Measurements from ENCODE around the gene OR2AE1. TPM values are rescaled to one million over a fixed set of nuclear protein-coding genes. Genes with fewer than 3 reads are reported as not detected.

The OR2AE1 gene
- total RNA-seq, 1 donor from 2014 or later, result 0.33 TPM

DNA sequence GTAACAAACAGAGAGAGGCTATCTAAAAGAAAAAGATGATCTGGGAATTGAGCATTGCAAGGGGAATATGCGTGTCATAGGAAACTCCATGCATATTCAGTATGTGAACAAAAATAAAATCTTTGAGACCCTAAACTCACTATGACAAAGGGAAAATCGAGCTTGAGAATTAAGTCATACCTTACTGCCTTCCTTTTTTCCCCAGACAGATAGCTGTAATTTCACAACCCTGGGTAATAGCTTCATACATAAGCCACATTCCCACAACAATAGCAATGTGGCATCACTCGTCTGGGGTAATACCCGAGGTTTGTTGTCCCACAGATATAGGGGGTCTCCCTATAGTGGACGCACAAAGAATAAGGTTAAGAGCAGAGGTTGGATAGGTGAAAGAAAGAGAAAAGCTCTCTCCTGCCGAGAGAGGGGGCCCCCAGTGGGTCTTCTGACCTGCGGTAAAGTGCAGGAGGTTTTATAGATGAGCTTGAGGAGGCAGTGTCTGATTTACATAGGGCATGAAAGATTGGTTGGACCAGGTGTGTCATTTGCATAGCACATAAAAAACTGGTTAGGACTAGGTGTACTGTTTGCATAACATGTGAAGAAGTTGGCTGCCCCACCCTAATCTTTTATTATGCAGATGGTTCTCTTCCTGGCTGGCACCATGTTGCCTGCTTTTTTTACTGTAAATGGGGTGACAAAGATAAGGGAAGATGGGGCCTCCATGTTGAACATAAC lies 37.4 kb downstream of the OR2AE1 start:
- intact Hi-C loops (cut with micrococcal nuclease), result loop anchor here (5.0 kb wide), 1 partner anchor 222 kb away; the partner anchor contains the start of gene ZSCAN25
- Mint-ChIP-seq H3K27me3 (peaks cover 6% of the 10 kb centered on the region), H3K9me3 (no peaks in the 10 kb centered on the region), H3K27ac (no peak overlapping the region), H3K36me3 (ENCODE audit: low read depth) (no peaks in the 10 kb centered on the region), H3K4me1 (peaks cover 8% of the 10 kb centered on the region), H3K4me3 (no peak overlapping the region)
- no peak for DNase-seq

DNA sequence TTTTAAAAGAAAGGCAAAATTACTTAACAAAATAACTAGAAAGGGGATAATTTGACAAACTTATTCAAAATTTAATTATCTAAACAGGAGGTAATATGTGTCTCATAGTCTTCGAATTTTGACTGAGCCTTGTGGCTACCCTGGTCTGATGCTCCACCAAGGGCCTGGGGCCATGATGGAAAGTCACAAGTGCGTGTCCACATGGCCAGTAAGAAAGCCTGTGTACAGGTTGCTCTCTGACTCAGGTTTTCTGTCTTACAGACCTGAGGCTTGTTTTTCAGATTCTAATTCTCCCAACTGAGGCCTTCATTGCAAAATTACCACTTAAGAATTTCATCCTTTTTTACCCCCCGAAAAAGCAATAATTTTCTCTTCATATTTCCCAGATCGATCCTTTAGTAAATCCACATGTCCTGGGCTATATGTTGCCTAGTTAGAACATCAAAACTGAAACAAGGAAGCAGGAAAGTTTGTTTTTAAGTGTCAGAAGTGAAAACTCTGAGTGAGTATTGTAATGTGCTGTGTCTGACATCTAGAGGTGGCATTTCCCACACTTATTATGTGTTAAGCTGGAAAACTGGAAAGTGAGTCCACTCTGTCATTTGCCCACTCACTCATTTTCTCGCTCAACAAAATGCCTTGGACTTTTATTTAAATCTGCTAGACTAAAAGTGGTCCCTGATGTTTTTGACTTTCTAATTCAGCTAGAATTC lies 39.0 kb downstream of the OR2AE1 start:
- peaks cover 8% of the 10 kb centered on the region for H3K4me1 Mint-ChIP-seq
- peak; percentile 59 for DNase-seq
- peak overlapping the region; percentile 40 for H3K27ac Mint-ChIP-seq
- peaks cover 6% of the 10 kb centered on the region for H3K27me3 Mint-ChIP-seq
- peak overlapping the region; percentile 42 for H3K4me3 Mint-ChIP-seq
- intact Hi-C loops (cut with micrococcal nuclease), result loop anchor here (5.0 kb wide), 1 partner anchor 221 kb away; the partner anchor contains the start of gene ZSCAN25
- H3K36me3 Mint-ChIP-seq (ENCODE audit: low read depth), result no peaks in the 10 kb centered on the region
- H3K9me3 Mint-ChIP-seq, result no peaks in the 10 kb centered on the region

DNA sequence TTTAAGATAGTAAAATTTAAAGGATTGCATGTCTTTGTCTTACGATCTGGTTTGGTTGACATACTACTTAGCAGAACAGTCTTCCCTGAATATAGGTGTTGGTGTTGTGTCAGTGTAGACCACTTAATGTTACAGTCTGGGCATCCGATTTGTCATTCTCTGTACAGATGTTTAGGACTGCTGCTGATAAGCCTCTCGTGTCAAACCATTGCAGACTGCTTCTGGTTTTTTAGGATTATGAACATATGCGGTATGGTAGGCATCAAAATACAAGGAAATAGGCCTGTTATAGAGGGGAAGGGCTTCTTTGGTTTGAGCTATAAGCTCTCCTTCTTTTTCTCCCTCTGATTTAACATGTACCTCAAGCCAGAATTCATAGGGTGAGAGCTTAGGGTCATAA lies 41.6 kb downstream of the OR2AE1 start:
- no peak for DNase-seq
- Mint-ChIP-seq H3K27ac (no peak overlapping the region), H3K36me3 (ENCODE audit: low read depth) (no peaks in the 10 kb centered on the region), H3K4me3 (no peak overlapping the region), H3K4me1 (peaks cover 8% of the 10 kb centered on the region), H3K9me3 (no peaks in the 10 kb centered on the region), H3K27me3 (peaks cover 5% of the 10 kb centered on the region)
- intact Hi-C loops (cut with micrococcal nuclease), result loop anchor here (5.0 kb wide), 1 partner anchor 218 kb away; the partner anchor contains the start of gene ZSCAN25

DNA sequence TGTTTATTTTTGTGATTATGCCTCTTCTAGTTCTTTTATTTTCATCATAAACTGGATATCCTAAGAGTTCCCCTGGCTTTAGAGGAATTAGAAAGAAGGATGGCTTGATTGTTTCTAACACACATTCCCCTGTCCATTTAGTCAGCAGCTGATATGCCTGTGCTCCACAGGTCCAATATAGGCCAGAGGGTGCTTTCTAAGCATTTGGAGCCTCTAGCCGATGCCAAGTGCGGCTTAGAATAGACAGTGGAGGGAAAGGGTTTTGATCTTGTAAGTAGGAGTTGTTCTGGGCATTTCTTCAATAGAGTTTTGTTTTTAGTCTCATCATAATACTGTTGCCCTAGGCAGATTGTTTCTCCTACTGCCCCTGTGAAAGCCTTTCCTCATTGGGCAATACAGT lies 42.5 kb downstream of the OR2AE1 start:
- peaks cover 8% of the 10 kb centered on the region for H3K4me1 Mint-ChIP-seq

DNA sequence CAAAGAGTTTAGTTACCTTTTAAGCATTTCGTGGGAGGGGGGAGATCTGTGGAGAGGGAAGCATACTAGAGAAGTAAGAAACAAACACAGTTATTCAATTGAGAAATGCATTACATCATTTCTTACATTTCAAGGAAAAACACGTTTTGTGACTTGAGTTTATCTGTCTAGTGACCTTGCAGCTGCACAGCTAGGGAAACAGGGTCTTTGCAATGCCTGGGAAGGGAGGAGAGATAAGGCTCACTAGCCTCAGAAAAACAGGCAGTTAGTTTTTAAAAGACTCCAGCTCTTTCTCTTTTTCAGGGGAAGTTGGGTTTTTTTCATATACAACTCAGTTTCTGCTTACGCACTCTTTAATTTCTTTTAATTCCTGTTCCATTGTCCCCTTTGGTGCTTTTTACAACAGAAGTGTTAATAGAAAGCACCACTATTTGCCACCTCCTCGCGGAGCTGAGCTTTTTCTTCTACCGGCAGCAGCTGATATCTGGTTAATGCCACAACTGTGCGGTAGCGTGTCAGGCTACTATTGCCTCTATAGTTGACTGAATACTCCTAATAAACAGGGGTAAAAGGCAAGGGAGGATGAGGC lies 43.5 kb downstream of the OR2AE1 start:
- Mint-ChIP-seq H3K27ac (no peak overlapping the region), H3K4me3 (no peak overlapping the region)
- intact Hi-C loops (cut with micrococcal nuclease), result no loop called here

More for the DNA sequence above, 42.5 kb downstream of the OR2AE1 start:
- intact Hi-C loops (cut with micrococcal nuclease), result no loop called here
- Mint-ChIP-seq H3K36me3 (ENCODE audit: low read depth) (no peaks in the 10 kb centered on the region), H3K4me3 (no peak overlapping the region), H3K27ac (no peak overlapping the region), H3K9me3 (no peaks in the 10 kb centered on the region), H3K27me3 (peaks cover 6% of the 10 kb centered on the region)
- no peak for DNase-seq

DNA sequence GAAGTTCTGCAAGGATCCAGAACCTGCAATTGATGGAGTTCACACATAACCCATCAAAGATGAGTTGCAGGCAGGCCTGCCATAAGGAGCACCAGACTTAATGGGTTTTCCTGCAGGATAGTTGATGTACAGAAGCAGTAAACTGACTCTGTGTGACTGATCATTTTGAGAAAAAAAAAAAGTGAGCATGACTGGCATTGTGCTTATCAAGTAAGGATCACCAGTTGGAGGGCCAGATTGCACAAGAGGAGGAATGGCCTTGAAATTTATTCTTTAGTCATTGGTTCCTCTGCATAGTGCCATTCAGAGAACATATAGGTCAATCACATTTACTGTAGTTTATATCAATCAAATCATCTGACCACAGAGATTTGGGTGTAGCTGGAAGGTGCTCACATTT lies 45.2 kb downstream of the OR2AE1 start:
- H3K27me3 Mint-ChIP-seq, result peaks cover 18% of the 10 kb centered on the region
- no peak overlapping the region for H3K4me3 Mint-ChIP-seq
- no peaks in the 10 kb centered on the region for H3K4me1 Mint-ChIP-seq
- H3K9me3 Mint-ChIP-seq, result no peaks in the 10 kb centered on the region
- no peak overlapping the region for H3K27ac Mint-ChIP-seq
- H3K36me3 Mint-ChIP-seq (ENCODE audit: low read depth), result no peaks in the 10 kb centered on the region
- intact Hi-C loops (cut with micrococcal nuclease), result no loop called here
- DNase-seq, result no peak

More for the DNA sequence above, 43.5 kb downstream of the OR2AE1 start:
- peaks cover 11% of the 10 kb centered on the region for H3K27me3 Mint-ChIP-seq
- no peaks in the 10 kb centered on the region for H3K9me3 Mint-ChIP-seq
- no peak for DNase-seq
- peaks cover 8% of the 10 kb centered on the region for H3K4me1 Mint-ChIP-seq
- H3K36me3 Mint-ChIP-seq (ENCODE audit: low read depth), result no peaks in the 10 kb centered on the region

DNA sequence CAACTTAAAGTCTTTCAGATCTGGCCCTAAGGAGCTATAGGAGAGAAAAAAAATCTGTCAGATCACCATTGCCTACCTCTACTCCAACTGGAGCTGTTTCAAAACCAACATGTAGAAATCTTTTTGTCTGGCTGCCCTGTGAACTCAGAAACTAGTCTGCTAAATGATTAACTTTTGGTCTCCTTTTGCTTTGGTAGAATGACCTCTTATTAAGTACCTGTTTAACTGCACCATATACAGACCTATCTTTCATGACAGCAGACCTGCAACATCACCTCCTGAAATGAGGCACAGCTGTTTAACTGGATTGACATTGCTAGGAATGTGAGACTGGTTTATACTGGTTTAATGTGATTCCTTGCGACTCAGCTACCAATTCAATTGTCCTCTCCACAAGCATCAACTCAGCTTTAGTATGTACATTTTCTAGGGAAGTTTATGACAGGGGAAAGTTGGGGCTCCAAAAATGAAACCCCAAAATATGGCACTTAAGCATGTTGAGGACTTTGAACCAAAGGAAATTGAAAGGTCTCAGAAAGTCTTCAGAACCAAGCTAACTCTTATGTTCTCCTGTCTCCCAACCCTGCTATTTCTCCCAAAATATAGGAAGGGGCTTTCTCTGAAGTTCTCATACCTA lies 47.2 kb downstream of the OR2AE1 start:
- Mint-ChIP-seq H3K27me3 (peaks cover 20% of the 10 kb centered on the region), H3K4me1 (no peaks in the 10 kb centered on the region), H3K4me3 (no peak overlapping the region), H3K27ac (no peak overlapping the region), H3K36me3 (ENCODE audit: low read depth) (no peaks in the 10 kb centered on the region), H3K9me3 (no peaks in the 10 kb centered on the region)
- intact Hi-C loops (cut with micrococcal nuclease), result no loop called here
- no peak for DNase-seq

DNA sequence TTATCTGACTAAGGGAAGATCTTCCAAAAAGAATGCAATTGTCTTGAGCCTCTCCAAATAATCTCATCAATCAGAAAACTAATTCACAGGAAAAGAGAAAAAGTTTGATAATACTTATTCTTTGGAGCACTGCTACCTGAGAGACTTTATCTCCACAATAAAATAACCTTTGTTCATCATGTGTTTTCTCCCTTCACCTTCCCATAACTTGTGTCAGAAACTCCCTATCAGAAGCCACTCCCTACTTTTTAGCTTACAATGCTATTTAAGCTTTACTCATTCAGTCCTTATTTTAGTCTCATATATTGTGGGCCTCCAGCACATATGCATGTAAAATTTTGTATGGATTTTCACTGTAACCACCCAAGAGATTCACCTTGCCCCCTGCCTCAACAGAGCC lies 48.0 kb downstream of the OR2AE1 start:
- peaks cover 20% of the 10 kb centered on the region for H3K27me3 Mint-ChIP-seq
- H3K4me1 Mint-ChIP-seq, result no peaks in the 10 kb centered on the region
- no peak for DNase-seq
- no peak overlapping the region for H3K4me3 Mint-ChIP-seq
- H3K27ac Mint-ChIP-seq, result no peak overlapping the region
- H3K9me3 Mint-ChIP-seq, result no peaks in the 10 kb centered on the region
- intact Hi-C loops (cut with micrococcal nuclease), result no loop called here
- H3K36me3 Mint-ChIP-seq (ENCODE audit: low read depth), result no peaks in the 10 kb centered on the region

DNA sequence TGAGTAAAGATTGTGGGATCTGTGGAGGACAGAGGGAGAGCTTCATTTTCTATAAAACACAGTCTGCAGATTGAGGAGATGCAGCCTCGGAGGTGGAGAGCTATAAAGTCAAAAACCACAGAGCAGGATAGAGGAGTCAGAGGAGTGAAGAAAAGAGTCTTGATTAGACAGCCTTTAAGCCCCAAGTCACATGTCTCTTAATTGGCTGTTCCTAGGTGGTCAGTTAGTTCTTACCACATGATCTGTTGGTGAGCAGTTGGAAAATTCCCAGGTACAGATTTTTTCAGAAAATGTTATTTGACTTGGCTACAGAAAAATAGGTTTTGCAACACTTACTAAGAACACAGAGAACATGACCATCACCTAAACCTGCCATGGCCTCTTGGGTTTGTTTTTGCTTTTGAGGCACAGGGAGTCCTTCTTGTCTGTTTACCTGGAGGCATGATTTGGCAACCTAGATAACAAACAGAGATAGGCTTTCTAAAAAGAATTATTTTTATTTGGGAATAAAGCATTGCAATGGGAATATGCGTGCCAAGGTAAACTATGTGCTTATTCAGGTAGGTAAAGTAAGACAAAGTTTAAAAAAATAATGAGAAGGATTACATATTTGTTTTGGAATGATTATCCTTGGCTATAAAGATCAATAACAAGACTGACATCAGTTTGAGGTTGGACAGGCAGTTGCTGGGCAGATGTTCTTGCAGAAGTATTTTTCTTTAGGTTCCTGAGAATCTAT lies 49.6 kb downstream of the OR2AE1 start:
- no peak overlapping the region for H3K4me3 Mint-ChIP-seq
- H3K27ac Mint-ChIP-seq, result no peak overlapping the region
- no peak for DNase-seq
- no peaks in the 10 kb centered on the region for H3K36me3 Mint-ChIP-seq (ENCODE audit: low read depth)
- intact Hi-C loops (cut with micrococcal nuclease), result no loop called here
- no peaks in the 10 kb centered on the region for H3K9me3 Mint-ChIP-seq
- peaks cover 20% of the 10 kb centered on the region for H3K27me3 Mint-ChIP-seq
- H3K4me1 Mint-ChIP-seq, result no peaks in the 10 kb centered on the region

Other genes with a start within 250 kb of the OR2AE1 start
- not detected in 2 replicates for gene CYP3A5, start 197.0 kb downstream of the OR2AE1 start, total RNA-seq
- gene CYP3A7, start 141.8 kb downstream of the OR2AE1 start, total RNA-seq, result not detected in 2 replicates
- not detected in 2 replicates for gene CYP3A4, start 92.8 kb downstream of the OR2AE1 start, total RNA-seq
- gene CYP3A43, start 49.0 kb downstream of the OR2AE1 start, total RNA-seq, result not detected in 2 replicates
- gene TRIM4, start 42.5 kb upstream of the OR2AE1 start, total RNA-seq, result 22.3 and 24.0 TPM in 2 replicates
- 0.36 TPM in 1 of 2 replicates, not detected in the other for gene GJC3, start 52.6 kb upstream of the OR2AE1 start, total RNA-seq
- not detected in 2 replicates for gene AZGP1, start 99.0 kb upstream of the OR2AE1 start, total RNA-seq
- 54.8 and 56.3 TPM in 2 replicates for gene ZKSCAN1, start 138.6 kb upstream of the OR2AE1 start, total RNA-seq
- 8.0 TPM in 2 replicates for gene ZSCAN21, start 172.7 kb upstream of the OR2AE1 start, total RNA-seq
- 21.5 and 23.3 TPM in 2 replicates for gene ZNF3, start 204.7 kb upstream of the OR2AE1 start, total RNA-seq
- 109 and 114 TPM in 2 replicates for gene COPS6, start 211.9 kb upstream of the OR2AE1 start, total RNA-seq
- gene MCM7, start 224.4 kb upstream of the OR2AE1 start, total RNA-seq, result 464 and 469 TPM in 2 replicates
- 13.5 and 16.4 TPM in 2 replicates for gene AP4M1, start 224.6 kb upstream of the OR2AE1 start, total RNA-seq
- gene TAF6, start 242.3 kb upstream of the OR2AE1 start, total RNA-seq, result 68.4 and 71.5 TPM in 2 replicates
- 16.2 and 17.0 TPM in 2 replicates for gene CNPY4, start 242.6 kb upstream of the OR2AE1 start, total RNA-seq
- 3.0 and 3.5 TPM in 2 replicates for gene MBLAC1, start 249.9 kb upstream of the OR2AE1 start, total RNA-seq

Measured in activated CD4-positive, alpha-beta T cell treated with anti-CD3 and anti-CD28 coated beads, Interleukin-2, amount 10 ng/mL, durations not matched to agents 24 days and 14 days (primary cell).